Activated CD8-positive, alpha-beta memory T cell treated with anti-CD3 and anti-CD28 coated beads for 4 hours (primary cell): ENCODE measurements around the gene NEGR1.

Experiments used
- DNase-seq, 2 donors: peaks; one replicate each; pipeline ENCODE4 v3.0.0-alpha.2; 2020; ENCODE audit warnings: low read depth in 2 of 2

Gene NEGR1

DNA sequence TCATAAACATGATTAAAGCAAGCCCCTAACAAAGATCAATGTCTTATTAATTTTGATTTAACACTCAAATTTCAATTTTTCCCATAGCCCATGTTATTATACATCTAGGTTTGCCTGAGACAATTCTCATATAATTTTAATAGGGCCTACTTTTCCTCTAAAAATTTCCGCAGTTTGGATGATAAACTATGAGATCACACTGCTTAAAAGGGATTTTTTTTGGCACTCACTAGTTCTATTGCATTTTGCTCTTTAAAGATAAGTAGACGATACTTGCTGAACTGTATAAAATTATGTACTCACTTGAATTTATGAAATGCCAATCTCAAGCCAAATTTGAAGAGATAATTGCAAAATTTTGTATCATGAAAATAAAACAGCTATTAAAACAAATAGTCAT, 721.1 kb downstream of the NEGR1 start:
- DNase-seq = no peak

DNA sequence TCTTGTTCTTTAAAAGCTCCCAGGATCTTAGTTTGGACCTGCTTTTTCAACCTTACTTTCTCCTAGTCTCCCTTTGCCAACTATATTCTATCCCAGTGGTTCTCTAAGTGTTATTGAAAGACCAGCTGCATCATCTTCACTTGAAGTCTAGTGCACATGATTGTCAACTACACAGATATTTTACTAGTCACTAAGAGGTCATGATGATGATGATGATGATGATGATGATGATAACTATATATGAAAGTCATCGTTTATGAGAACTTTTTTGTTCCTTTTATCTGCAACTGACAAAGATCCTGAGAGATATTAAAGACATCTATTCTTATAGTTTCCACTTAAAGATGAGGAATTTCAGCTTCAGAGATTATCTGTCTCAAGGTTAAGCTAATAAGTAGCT, 722.5 kb downstream of the NEGR1 start:
- no peak for DNase-seq

DNA sequence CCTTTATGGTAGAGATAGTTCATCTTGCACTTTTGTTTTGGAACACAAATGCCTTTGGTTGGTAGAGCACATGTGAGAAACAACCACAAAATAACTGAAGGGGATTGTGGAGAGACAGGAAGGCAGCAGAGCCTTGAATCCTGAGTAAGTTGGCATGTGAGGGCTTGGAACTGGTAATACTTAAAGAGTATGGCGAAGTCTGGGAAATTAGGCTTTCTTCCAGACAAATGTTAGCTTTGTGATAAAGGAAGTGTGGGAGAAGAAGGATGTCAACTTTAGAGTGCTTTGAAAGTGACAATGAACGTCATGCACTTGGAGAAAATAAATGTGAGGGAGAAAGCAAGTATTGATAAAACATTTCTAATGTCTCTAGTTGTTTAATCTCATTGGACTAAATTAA, 725.2 kb downstream of the NEGR1 start:
- no peak for DNase-seq

DNA sequence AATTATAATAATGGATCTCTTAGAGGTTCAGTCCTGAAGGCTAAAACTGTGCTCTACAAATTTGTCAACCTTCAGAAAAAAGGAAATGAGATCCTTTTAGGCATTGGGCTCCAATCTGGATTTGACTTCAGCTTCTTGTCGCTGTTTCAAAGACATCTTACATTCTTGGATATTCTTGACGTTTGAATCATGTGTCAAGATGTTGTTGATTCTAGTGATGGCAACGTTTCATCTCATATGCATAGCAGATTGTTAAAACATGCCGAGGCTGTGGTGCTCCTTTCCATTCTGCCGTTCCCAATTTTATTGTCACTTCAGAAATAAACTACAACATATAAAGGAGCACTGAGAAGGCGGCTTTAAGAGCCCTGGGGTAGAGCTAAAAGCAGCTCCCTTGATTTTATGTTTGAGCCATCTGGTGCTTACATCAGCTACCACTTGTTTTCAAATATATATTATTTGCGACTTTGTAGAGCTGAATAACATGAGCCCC, 733.9 kb downstream of the NEGR1 start:
- no peak for DNase-seq

GRCh38 chr1:71542155-71542554, 740.2 kb downstream of the NEGR1 start:
- DNase-seq = no peak

- no peak for DNase-seq
Measured at GRCh38 chr1:71533950-71534349, 748.4 kb downstream of the NEGR1 start.

DNA sequence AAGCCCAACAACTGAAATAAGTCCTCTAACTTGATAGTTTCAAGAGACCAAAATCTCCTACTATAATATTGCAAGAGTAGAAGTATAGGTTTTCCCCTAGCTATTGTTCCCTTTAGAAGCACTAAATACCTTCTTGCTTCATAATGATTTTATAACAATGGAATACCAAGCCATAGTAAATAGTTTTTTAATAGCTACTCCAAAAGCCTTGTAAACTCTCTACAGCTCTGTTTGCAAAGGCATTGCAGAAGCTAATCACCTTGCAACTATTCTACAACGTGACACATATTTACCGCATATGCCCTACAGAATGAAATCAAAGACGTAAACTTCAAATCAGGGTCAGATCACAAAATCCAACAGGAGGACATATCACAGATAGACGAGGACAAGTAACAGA, 750.0 kb downstream of the NEGR1 start:
- no peak for DNase-seq

- DNase-seq = no peak
Measured at GRCh38 chr1:71526824-71527223, 755.5 kb downstream of the NEGR1 start.

DNA sequence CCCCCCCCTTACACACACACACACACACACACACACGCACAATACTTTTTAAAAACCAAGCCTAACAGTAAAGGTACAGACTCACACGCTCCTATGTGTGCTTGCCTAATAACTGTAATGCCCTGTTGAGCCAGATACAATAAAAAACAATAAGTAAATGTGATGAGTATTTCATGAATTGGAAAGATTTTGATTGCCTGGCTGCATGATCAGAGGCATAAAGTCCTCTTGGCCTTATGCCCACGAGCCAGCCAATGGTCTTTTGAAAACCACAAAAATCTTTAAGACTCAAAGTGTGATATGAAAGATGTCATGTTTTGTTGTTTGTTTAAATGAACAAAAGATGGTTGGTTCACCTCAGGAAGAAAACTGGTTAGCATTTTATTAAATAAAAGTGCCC, 759.6 kb downstream of the NEGR1 start:
- DNase-seq = no peak

DNA sequence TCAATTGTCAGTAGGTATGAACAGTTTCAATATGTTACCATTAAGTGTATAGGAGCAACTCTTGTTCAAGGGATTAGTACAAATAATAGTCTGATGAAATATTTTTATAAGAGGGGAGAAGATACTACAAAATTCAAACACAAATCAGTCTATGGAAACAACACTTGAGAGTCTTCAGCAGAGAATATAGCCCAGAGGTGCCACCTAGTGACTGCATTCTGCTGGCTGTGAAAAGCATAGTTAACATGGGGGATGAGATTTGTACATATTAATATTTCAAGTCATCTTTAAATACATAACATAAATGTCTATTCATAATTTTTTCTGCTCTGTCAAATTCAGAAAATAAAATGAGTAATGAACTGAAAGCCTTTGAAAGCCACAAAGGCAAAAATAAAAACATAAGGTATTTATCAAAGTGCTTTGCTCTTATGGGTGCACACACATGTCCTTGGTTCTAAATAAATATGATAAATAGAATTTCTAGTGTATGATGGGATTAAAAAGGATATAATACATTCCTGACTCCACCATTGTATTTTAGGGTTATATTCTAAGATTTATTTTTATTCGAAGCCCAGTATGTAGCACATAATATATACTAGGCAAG, 760.6 kb downstream of the NEGR1 start:
- DNase-seq = no peak

GRCh38 chr1:71511505-71511904, 770.8 kb downstream of the NEGR1 start:
- no peak for DNase-seq

- no peak for DNase-seq
Measured at GRCh38 chr1:71510725-71511124, 771.6 kb downstream of the NEGR1 start.

GRCh38 chr1:71509051-71509595, 773.2 kb downstream of the NEGR1 start:
- no peak for DNase-seq

GRCh38 chr1:71502006-71502405, 780.3 kb downstream of the NEGR1 start:
- DNase-seq = no peak

GRCh38 chr1:71498542-71498941, 783.8 kb downstream of the NEGR1 start:
- no peak for DNase-seq

DNA sequence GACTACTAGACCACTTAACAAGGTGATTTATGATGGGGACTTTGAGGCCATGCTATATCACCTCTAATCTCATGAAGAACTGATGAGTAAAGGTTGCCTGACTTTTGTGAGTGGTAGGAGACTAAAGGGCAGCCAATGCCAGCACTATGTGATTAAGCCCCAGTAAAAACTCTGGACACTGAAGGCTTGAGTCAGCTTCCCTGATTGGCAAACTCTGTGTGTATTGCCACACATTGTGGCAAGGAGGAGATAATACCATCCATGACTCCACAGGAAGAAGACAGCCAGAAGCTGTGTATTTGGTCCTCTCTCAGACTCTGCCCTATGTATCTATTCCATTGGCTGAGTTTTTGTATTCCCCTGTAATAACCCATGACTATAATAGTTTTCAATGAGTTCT, 788.2 kb downstream of the NEGR1 start:
- DNase-seq = no peak

GRCh38 chr1:71492298-71493041, 789.9 kb downstream of the NEGR1 start:
- DNase-seq = no peak

GRCh38 chr1:71490432-71490831, 791.9 kb downstream of the NEGR1 start:
- DNase-seq = no peak

GRCh38 chr1:71488555-71489252, 793.6 kb downstream of the NEGR1 start:
- no peak for DNase-seq

DNA sequence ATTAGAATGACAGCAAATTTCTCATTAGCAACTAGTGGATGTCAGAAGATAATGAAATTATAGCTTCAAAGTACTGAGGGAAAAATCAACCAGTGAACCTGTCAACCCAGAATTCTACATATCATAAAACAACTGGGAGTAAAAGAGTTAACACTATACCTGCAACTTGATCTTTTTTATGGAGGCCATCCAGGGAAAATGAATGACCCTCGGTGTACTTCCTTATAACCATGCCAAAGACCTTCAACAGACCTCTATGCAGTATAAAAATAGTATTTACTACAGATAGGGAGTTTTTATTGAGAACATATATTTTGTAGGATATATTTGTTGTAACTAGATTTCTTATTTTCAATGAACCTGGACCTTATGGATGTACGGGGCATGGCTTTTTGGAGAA, 809.0 kb downstream of the NEGR1 start:
- no peak for DNase-seq

- no peak for DNase-seq
Measured at GRCh38 chr1:71465093-71465492, 817.2 kb downstream of the NEGR1 start.

GRCh38 chr1:71464016-71464415, 818.3 kb downstream of the NEGR1 start:
- no peak for DNase-seq

DNA sequence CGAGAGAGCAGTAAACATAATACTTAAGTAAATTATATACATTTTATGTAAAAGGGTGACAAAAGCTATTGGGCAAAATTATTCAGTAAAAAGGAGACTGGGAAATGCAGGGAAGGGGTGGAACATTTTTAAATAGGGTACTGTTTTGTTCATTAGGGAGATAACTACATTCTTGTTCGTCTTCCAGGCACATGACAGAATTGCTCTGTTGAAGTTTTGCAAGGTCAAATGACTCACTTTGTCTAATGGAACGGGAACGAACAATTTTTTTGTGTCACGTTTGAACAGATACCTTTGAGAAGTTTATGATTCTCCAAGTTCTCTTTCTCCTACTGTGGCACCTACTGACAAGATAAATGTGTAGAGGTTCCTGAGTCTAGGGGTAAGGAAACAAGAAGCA, 819.2 kb downstream of the NEGR1 start:
- DNase-seq = no peak
